Neural progenitor cell (in vitro differentiated cells): Measurements from ENCODE around the gene PTPRN2.

Source experiments
- EZH2 ChIP-seq: fragments of 200-600 bp; sonication (generic); IDR thresholded peaks from 2 replicates; pipeline ENCODE4 v1.6.1; 2017; ENCODE audit warnings: antibody characterized with exemption, mild to moderate bottlenecking, moderate library complexity
- TF ChIP-seq, protein P1 (sequence below): fragments of 200-600 bp; sonication (generic); IDR thresholded peaks from 2 replicates; pipeline ENCODE4 v1.5.1; 2017; ENCODE audit warnings: antibody characterized with exemption, mild to moderate bottlenecking

DNA sequence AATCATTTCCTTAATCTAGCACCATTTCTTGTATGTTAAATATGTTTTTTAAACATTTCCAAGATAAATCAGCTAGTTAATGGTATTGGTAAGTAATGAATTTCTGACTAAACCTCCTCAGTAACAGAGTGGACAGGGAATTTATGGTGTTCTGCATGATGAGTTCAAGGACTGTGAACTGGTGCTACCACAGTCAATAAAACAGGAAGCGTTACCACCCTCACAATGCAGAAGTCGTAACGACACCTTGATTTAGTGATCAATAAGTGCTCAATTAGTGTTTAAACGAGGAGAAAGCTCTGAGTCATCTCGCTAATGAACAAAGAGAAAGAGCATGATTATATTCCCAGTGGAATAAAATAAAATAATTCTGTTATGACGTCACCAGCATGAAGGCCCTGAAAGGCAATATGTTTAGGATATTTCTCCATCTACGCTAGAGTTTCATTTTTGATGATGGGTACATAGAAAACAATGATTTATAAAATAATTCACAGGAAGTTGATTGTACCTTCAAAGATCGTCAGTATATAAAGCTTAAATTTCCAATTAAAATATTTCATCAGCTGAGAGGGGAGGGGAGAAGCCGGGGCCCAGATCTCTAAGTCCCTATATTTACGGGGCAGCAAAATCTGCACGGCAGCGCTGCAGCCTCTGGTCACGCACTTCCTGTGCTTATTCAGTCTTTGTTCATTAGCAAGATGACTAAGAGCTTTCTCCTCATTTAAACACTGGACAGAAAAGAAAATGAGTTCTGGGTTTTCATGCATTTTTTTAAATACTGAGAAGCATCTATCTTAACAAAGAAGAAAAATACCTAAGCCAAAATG is 400.5 kb downstream of the PTPRN2 start:
- TF ChIP-seq, protein P1, sequence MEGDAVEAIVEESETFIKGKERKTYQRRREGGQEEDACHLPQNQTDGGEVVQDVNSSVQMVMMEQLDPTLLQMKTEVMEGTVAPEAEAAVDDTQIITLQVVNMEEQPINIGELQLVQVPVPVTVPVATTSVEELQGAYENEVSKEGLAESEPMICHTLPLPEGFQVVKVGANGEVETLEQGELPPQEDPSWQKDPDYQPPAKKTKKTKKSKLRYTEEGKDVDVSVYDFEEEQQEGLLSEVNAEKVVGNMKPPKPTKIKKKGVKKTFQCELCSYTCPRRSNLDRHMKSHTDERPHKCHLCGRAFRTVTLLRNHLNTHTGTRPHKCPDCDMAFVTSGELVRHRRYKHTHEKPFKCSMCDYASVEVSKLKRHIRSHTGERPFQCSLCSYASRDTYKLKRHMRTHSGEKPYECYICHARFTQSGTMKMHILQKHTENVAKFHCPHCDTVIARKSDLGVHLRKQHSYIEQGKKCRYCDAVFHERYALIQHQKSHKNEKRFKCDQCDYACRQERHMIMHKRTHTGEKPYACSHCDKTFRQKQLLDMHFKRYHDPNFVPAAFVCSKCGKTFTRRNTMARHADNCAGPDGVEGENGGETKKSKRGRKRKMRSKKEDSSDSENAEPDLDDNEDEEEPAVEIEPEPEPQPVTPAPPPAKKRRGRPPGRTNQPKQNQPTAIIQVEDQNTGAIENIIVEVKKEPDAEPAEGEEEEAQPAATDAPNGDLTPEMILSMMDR, result no peak
- no peak for TF ChIP-seq EZH2
